Kidney (tissue), 14 donors: Measurements from ENCODE around the gene NPW. TPM values are rescaled to one million over a fixed set of nuclear protein-coding genes. Genes with fewer than 3 reads are reported as not detected.

Source experiments
- DNase-seq, 5 donors: peaks; one replicate each; pipeline ENCODE4 v3.0.0-alpha.2; 2013 to 2020
- FAIRE-seq: peaks from 2 replicates; lab custom pipeline; 2012; peaks lifted over from hg19 to GRCh38; lab: Jason Lieb, UNC
- H3K27ac ChIP-seq, 2 donors: one replicate each; pipeline ENCODE4 v1.7.0; 2013; ENCODE audit warnings: low read depth in 2 of 2, low read length in 2 of 2, inconsistent platforms in 1 of 2
- H3K27me3 ChIP-seq: one replicate; pipeline ENCODE4 v1.7.1; 2013; ENCODE audit warnings: low read length, inconsistent platforms; ENCODE audit not compliant: control insufficient read depth, insufficient read depth
- H3K36me3 ChIP-seq, 3 donors: one replicate each; pipeline versions ENCODE4 v1.7.0 to v1.7.1; 2013; ENCODE audit warnings: low read length in 3 of 3, control low read depth in 1 of 3, inconsistent platforms in 1 of 3; ENCODE audit not compliant: insufficient read depth in 3 of 3, control insufficient read depth in 2 of 3
- H3K4me1 ChIP-seq, 3 donors: one replicate each; pipeline versions ENCODE4 v1.7.0 to v1.7.1; 2013; ENCODE audit warnings: low read length in 3 of 3, inconsistent platforms in 1 of 3, low read depth in 1 of 3; ENCODE audit not compliant: control insufficient read depth in 2 of 3, insufficient read depth in 2 of 3
- H3K4me3 ChIP-seq, 3 donors: one replicate each; pipeline versions ENCODE4 v1.7.0 to v1.8.1; 2013; ENCODE audit warnings: low read length in 3 of 3, control low read depth in 1 of 3, inconsistent platforms in 1 of 3
- H3K9ac ChIP-seq, 3 donors: one replicate each; pipeline versions ENCODE4 v1.7.0 to v1.7.1; 2013; ENCODE audit warnings: low read length in 3 of 3, control low read depth in 1 of 3, inconsistent platforms in 1 of 3
- H3K9me3 ChIP-seq, 3 donors: one replicate each; pipeline versions ENCODE4 v1.7.0 to v1.7.1; 2013; ENCODE audit warnings: low read length in 3 of 3, control low read depth in 1 of 3, inconsistent platforms in 1 of 3; ENCODE audit not compliant: control insufficient read depth in 2 of 3, insufficient read depth in 1 of 3
- intact Hi-C: fragments of 100-400 bp; cut with DNase I; formaldehyde crosslinking; loops from one replicate; pipeline ENCODE4 v1.11.1; 2022
- polyA plus RNA-seq: library from polyadenylated mRNA; stranded (reverse); fragments of 350-450 nt; fragmentation: Illumina TruSeq; extraction: RNeasy Lipid Tissue Mini Kit (QIAGEN cat#74804); gene quantifications from one replicate; pipeline ENCODE4 v1.2.3, GENCODE V29; 2014; ENCODE audit warnings: low read depth, low replicate concordance; ENCODE audit not compliant: insufficient read depth
- total RNA-seq: library from RNA; stranded (reverse); fragmentation: NEBNext Ultra II Directional; extraction: Animal tissue kit (Norgen Biotek cat#: 25700); gene quantifications from one replicate; pipeline ENCODE4 v1.2.1, GENCODE V29; 2021
- TF ChIP-seq, protein P1 (sequence below): IDR thresholded peaks from 3 replicates; pipeline ENCODE4 v1.5.1; 2012; ENCODE audit warnings: mild to moderate bottlenecking, moderate library complexity, borderline replicate concordance; ENCODE audit not compliant: insufficient read depth; ENCODE audit errors: extremely low read depth
- donor health status: control.
- donor health status: control.
- donor health status: control.
- donor health status: control.
- donor health status: control.
- donor health status: DM: yes; HTN: yes; CAD: no.
- donor health status: Normal renal cell carcinoma (clear cell type).

The NPW gene
- total and polyA plus RNA-seq, 2 donors from 2014 or later = not detected

DNA sequence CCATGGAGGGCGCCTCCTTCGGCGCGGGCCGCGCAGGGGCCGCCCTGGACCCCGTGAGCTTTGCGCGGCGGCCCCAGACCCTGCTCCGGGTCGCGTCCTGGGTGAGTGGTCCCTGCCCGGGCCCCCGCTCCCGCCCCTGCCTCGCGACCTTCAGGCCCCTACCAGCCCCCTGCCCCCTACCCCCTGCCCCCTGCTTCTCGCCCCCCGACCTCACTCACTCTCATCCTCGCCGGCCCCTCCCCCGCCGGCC lies 29.6 kb upstream of the NPW start:
- no peak for FAIRE-seq
- H3K4me1 ChIP-seq = peaks cover 0 to 19% (median 4%) of the 10 kb centered on the region in 3 donors
- intact Hi-C loops = no loop called here
- H3K36me3 ChIP-seq = peaks cover 0 to 12% (median 8%) of the 10 kb centered on the region in 3 donors
- no peaks in the 10 kb centered on the region for H3K9me3 ChIP-seq
- H3K4me3 ChIP-seq = no peak overlapping the region
- TF ChIP-seq, protein P1, sequence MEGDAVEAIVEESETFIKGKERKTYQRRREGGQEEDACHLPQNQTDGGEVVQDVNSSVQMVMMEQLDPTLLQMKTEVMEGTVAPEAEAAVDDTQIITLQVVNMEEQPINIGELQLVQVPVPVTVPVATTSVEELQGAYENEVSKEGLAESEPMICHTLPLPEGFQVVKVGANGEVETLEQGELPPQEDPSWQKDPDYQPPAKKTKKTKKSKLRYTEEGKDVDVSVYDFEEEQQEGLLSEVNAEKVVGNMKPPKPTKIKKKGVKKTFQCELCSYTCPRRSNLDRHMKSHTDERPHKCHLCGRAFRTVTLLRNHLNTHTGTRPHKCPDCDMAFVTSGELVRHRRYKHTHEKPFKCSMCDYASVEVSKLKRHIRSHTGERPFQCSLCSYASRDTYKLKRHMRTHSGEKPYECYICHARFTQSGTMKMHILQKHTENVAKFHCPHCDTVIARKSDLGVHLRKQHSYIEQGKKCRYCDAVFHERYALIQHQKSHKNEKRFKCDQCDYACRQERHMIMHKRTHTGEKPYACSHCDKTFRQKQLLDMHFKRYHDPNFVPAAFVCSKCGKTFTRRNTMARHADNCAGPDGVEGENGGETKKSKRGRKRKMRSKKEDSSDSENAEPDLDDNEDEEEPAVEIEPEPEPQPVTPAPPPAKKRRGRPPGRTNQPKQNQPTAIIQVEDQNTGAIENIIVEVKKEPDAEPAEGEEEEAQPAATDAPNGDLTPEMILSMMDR = no peak
- no peak for DNase-seq
- H3K9ac ChIP-seq = no peak overlapping the region
- peaks cover 19% of the 10 kb centered on the region for H3K27me3 ChIP-seq
- H3K27ac ChIP-seq = no peak overlapping the region

DNA sequence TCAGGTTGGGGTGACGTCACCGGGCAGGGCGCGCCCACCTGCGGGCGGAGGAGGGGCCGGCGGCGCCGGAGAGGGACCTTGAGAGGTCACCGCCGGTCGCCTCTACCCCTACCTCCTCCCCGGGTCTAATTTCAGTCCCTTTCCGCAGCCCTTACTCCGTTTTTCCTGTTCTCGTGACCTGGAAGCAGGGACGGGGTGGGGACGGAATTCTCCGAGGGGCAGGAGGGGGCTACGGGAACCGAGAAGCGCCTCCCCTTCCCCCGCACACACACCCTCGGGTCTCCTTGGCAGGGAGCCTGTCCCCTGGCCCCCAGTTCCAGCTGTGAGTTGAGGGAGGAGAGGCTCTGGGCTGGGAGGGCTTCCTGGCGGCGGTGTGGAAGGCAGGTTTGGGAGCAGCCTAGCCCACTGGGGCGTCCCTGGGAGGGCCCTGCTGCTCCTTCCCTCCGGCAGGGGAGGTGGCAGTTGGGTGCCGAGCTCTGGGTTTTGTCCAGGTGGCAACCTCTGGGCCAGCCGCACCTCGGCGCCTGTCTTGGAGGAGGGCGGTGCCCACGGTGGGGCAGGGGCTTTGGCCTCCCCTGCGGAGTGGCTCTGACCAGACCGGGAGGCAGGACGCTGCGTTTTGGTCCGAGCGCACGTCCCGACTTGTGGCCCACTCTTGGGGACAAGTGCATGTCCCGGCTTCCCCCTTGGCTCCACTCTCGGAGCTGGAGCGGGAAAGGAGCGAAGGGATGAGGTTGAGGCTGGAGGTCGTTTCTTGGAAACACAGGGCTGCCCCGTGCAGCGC lies 29.0 kb upstream of the NPW start:
- Histone ChIP-seq H3K9me3 (no peaks in the 10 kb centered on the region), H3K4me3 (peak overlapping the region in 1 of 3 donors; percentile 39), H3K36me3 (peaks cover 0 to 11% (median 8%) of the 10 kb centered on the region in 3 donors), H3K4me1 (peaks cover 0 to 14% (median 0%) of the 10 kb centered on the region in 3 donors), H3K27ac (no peak overlapping the region), H3K27me3 (peaks cover 19% of the 10 kb centered on the region), H3K9ac (peak overlapping the region in 2 of 3 donors; percentile 46)
- intact Hi-C loops = no loop called here
- TF ChIP-seq, protein P1 = no peak
- no peak for FAIRE-seq
- peak in 4 of 5 donors; percentile 55 to 82 (median 64) for DNase-seq

DNA sequence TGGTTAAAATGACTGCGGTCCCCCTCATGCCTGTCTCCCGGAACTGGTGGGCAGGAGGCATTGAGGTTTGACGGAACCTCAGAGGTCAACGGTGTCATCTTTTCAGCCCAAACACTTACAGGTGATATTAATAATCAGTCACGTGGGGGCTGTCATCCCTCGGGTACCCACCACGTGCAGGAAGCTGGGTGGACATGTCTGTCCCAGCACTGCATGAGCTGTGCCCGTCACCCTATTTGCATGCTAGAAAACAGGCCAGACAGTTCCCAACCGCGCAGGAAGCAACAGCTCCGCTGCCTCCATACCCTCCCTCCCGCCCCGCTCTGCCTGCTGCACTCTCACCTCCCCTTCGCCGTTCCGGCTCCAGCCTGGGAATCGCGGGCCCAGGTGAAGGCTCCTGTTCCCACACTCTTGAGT lies 28.4 kb upstream of the NPW start:
- DNase-seq (no peak), FAIRE-seq (no peak)
- H3K9ac ChIP-seq = peak overlapping the region in 1 of 3 donors; percentile 46

More for the DNA sequence above, 28.4 kb upstream of the NPW start:
- Histone ChIP-seq H3K36me3 (peaks cover 0 to 5% (median 4%) of the 10 kb centered on the region in 3 donors), H3K4me1 (peaks cover 0 to 14% (median 0%) of the 10 kb centered on the region in 3 donors), H3K27me3 (peaks cover 19% of the 10 kb centered on the region), H3K27ac (no peak overlapping the region), H3K9me3 (no peaks in the 10 kb centered on the region), H3K4me3 (peak overlapping the region in 1 of 3 donors; percentile 39)
- TF ChIP-seq, protein P1 = no peak
- intact Hi-C loops = no loop called here
